C4-2B (cell line): Measurements from ENCODE around the gene RRBP1.

Experiments used
- H3K27ac ChIP-seq: fragments of 450-650 bp; 2 replicates; pipeline ENCODE4 v1.5.1; 2017
- ZFX ChIP-seq: fragments of 450-650 bp; IDR thresholded peaks from 2 replicates; pipeline ENCODE4 v1.6.1; 2017
- TF ChIP-seq, protein P1 (sequence below): fragments of 450-650 bp; conservative IDR thresholded peaks from 2 replicates; pipeline ENCODE4 v1.5.1; 2017; ENCODE audit warnings: mild to moderate bottlenecking

RRBP1 gene

DNA sequence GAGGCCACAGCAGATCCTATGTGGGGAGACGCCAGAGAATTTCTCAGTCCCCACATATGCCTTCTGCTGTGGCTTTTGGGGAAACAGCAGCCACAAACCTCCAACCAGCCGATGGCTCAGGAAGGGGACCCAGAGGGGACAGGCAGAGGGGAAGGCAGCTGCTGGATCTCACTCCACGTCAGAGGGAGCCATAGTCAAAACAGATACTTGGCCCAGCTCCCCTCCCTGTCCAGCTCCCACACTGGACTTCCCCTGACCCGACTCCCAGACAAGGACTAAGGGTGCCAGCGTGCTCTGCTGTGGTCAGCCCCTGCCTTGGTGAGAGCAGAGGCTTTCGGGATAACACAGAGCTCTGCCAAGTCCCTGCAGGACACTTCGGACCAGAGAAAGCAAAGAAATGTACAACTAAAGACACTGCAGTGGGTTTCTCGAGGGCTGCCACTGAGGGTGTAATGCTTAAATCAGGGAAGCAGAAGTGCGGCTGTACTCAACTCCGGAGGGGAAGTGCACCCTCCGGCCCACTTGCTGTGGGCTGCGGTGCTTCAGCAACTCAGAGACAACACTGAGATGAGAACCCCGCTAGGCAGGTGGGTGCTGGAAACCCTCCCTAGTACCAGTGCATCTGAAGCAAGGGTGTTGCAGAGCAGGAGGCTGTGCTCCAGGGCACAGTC lies 47.2 kb downstream of the RRBP1 start:
- no peak overlapping the region for H3K27ac ChIP-seq
- TF ChIP-seq ZFX = no peak
- TF ChIP-seq, protein P1, sequence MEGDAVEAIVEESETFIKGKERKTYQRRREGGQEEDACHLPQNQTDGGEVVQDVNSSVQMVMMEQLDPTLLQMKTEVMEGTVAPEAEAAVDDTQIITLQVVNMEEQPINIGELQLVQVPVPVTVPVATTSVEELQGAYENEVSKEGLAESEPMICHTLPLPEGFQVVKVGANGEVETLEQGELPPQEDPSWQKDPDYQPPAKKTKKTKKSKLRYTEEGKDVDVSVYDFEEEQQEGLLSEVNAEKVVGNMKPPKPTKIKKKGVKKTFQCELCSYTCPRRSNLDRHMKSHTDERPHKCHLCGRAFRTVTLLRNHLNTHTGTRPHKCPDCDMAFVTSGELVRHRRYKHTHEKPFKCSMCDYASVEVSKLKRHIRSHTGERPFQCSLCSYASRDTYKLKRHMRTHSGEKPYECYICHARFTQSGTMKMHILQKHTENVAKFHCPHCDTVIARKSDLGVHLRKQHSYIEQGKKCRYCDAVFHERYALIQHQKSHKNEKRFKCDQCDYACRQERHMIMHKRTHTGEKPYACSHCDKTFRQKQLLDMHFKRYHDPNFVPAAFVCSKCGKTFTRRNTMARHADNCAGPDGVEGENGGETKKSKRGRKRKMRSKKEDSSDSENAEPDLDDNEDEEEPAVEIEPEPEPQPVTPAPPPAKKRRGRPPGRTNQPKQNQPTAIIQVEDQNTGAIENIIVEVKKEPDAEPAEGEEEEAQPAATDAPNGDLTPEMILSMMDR = no peak

DNA sequence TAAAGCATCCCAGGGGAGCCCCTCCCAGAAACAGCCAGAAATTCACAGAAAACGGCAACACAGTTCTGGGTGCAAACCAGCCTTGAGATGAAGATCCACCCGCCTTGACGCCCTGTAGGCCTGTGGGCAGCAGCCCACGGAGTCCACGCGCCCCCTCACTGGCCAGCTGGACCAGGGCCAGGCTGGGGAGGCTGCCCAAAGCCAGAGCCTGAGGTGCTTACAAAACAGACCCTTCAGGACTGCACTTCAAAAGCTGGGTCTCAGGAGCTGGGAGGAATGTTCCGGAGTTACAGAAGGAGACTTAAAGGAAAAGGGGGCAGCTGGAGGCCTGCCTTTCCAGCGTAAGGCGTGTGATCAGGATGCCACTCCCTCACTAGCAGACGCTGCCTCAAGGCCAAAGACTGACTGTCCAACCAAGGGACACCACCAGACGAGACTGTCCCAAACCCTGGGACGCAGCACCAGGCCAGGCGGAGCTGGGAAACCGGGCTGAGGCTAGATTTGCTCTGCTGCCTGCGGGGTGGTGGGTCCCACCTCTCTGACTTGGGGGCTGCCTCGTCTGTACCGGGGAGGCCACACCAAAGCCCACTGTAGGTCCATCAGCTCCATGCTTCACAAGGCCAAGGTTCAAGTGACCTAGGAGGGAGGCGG lies 48.1 kb downstream of the RRBP1 start:
- TF ChIP-seq, protein P1 = no peak
- no peak for TF ChIP-seq ZFX
- no peak overlapping the region for H3K27ac ChIP-seq

DNA sequence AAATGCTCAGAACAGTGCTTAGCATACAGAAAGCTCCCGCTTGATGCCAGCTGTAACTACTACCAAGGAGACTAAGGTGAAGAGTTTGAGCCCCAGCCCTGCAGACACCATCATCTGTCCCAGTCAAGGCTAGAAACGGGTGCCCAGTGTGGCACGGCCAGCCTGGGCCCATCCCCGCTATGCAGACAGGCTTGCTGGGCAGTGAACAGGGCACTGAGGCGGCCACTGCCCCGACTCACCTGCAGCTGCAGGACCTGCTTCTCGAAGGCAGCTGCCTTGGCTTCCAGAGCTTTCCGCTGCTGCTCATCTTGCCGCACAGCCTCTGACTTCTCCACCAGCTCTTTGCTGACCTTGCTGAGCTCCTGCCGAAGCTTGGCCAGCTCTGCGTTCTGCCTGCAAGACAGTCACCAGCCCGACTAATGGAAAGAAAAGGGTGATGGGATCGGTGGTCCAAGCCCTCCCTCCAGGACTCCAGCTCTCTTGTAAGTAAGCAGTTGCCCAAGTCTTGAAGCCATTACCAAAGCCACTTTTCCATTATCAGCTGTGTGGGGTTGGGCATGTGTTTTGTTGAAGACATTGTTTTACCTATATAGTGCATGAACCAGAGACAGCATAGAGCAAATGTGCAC lies 48.7 kb downstream of the RRBP1 start:
- H3K27ac ChIP-seq = no peak overlapping the region
- TF ChIP-seq, protein P1 = no peak
- TF ChIP-seq ZFX = no peak

DNA sequence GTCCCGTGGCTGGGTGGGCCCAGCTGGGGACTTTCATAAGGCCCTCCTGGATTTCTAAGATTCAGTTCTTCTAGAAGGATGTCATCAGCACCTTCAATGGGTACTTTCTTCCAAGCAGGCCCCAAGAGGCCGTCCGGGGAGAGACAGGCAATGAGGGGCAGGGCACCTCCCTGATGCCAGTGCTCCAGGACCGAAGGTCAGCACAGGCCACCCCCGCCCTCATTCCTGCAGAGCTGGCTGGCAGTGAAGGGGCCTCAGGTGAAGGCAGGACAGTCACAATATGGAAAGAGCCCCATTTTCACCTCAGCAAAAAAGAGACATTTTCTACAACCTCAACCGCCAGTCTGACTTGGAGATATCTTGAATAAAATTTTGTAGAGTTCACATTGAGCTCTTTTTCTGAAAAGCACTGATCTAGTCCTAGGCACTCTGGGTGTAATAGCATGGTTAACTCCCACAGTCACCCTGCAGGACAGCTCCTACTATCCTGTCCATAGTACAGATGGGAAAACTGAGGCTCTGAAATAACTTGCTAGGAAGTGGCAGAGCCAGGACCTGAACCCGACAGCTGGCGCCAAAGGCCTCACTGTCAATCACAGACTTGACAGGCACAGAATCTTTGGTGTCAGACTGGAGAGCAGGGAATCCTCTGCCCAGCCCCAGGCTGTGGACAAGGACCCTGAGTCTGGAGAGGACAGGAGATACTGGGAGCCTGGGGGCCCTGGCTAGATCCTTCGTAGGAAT lies 50.3 kb downstream of the RRBP1 start:
- TF ChIP-seq, protein P1 = no peak
- TF ChIP-seq ZFX = no peak
- H3K27ac ChIP-seq = no peak overlapping the region

DNA sequence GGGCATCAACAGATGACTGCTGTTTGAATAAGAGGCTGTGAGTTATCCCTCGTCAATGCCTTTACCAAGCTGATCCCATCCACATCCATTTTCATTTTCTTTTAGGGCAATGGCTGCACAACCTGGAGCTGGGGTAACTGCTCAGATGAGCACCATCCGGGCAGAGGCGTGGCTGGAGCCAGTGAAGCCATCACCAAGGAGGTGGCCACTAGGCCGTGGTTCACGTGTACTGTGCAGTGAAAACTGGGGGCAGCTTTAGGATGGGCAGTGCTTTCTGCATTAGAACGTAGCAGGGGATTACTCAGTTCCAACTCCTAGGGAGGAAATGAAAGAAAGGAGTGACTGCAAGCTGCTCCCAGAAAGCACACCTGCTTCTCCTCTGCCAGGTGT lies 51.2 kb downstream of the RRBP1 start:
- TF ChIP-seq, protein P1 = no peak
- no peak for TF ChIP-seq ZFX
- H3K27ac ChIP-seq = no peak overlapping the region

DNA sequence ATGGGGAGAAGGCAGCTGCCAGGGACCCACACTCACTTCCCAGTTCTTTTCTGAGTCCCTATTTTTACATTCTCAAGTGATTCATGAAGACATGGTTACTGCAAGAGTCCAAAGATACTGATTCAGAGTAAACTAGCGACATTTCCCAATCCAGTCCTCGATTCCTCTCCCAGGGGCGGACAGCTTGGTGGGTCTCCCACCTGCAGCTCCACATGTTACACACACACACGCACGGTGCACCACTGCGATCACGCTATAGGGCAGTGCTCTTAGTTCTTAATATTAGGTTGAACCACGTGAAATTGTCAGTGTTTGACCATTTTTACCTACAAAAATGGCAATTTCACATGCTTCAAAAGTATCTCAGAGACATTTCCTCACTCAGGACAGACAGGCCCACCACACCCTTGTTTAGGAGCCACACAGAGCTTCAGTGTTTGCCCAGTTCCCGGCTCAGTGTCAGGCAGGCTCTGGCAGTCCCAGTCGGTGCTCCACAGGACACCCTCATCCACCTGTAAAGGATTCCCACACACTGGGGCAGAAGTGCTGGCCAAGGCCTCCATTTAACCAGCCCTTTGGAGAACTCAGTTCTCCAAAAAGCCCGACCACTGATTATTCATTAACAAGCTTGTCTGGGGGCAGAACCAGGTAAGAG lies 51.8 kb downstream of the RRBP1 start:
- H3K27ac ChIP-seq = no peak overlapping the region
- no peak for TF ChIP-seq ZFX
- TF ChIP-seq, protein P1 = no peak
